Stomach smooth muscle (tissue), 2 donors: ENCODE data around the gene PRKAA1.
"Not testable (repeated sequence)": the region's sequence is repeated elsewhere in the genome, so short reads cannot be mapped to it uniquely, and the experiment has no call there.

ENCODE experiments used
- H3K27ac ChIP-seq: one replicate; pipeline ENCODE4 v1.7.0; 2013; ENCODE audit warnings: mild to moderate bottlenecking, low read length, inconsistent platforms
- H3K27me3 ChIP-seq, 2 donors: one replicate each; pipeline ENCODE4 v1.7.0; 2013; ENCODE audit warnings: low read length in 2 of 2; ENCODE audit not compliant: insufficient read depth in 2 of 2, control insufficient read depth in 1 of 2
- H3K36me3 ChIP-seq, 2 donors: one replicate each; pipeline ENCODE4 v1.7.0; 2013; ENCODE audit warnings: low read length in 2 of 2; ENCODE audit not compliant: control insufficient read depth in 2 of 2, insufficient read depth in 2 of 2
- H3K4me1 ChIP-seq: one replicate; pipeline ENCODE4 v1.7.0; 2013; ENCODE audit warnings: low read length; ENCODE audit not compliant: control insufficient read depth, insufficient read depth
- H3K4me3 ChIP-seq, 2 donors: one replicate each; pipeline ENCODE4 v1.7.0; 2013; ENCODE audit warnings: low read length in 2 of 2
- H3K9ac ChIP-seq, 2 donors: one replicate each; pipeline ENCODE4 v1.7.0; 2013; ENCODE audit warnings: low read length in 2 of 2, mild to moderate bottlenecking in 1 of 2
- H3K9me3 ChIP-seq, 2 donors: one replicate each; pipeline ENCODE4 v1.7.0; 2013; ENCODE audit warnings: low read length in 2 of 2; ENCODE audit not compliant: control insufficient read depth in 2 of 2
- donor health status: healthy.
- donor health status: Pancreatic carcinoma.

The PRKAA1 gene

DNA sequence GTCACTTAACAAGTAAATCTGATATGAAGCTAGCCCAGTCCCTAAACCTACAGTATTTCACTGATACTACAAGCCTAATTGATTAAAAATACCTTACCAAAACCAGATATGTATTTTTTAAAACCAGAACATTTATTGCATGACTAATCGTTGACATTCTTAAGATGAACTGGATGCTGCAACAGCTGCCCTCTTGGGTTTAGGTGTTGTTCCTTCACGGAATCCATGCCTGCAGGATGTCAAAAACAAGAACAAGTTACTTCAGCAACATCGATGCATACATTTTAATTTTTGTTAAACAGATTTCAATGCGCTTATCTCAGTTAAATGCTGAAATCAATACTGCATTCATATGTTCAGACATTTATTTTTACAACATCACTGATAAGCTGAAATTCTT lies 34.2 kb upstream of the PRKAA1 start:
- H3K9me3 ChIP-seq = no peaks in the 10 kb centered on the region
- H3K36me3 ChIP-seq = peaks cover 30 to 35% of the 10 kb centered on the region in 2 donors
- no peak overlapping the region for H3K4me3 ChIP-seq
- no peak overlapping the region for H3K27ac ChIP-seq
- no peaks in the 10 kb centered on the region for H3K27me3 ChIP-seq
- peaks cover 22% of the 10 kb centered on the region for H3K4me1 ChIP-seq
- no peak overlapping the region for H3K9ac ChIP-seq

DNA sequence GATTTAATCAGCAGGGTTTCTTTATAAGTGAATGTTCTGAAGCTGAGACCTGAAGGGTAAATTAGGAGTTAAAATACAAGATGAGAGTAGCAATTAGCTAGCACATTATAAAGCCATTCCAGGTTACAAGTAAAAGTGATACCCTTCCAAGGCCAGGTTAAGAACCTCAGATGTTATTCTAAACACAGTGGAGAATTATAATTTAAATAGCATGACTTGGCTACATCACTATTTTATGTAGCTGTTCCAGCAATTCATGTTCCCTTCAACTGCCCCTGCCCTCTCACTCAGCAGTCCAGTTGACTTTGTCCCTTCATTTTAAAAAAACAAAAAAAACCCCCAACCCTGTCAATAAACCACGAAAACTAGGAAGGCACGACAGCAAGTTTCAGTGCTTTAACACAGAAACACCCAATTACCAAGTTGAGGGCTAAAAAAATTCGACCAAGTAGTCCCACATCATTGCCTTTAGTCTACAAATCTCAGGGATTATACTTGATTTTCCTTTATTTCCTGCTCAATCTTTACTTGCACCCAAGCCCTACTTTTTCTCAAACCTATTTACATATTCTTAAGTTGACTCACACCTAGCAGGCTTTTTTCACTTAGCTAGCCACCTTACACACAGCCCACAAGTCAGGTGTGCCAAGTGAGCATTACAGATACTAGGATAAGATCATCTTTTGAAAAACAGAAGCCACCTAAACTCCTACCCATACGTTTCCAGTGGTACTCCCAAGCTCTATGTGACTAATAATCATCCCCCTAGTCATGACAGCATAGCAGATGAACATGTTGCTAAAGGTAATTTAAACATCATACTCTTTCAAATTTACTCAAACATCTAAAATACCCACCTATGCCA lies 33.4 kb upstream of the PRKAA1 start:
- Histone ChIP-seq H3K27ac (no peak overlapping the region), H3K9ac (no peak overlapping the region), H3K36me3 (peaks cover 35 to 39% of the 10 kb centered on the region in 2 donors)

DNA sequence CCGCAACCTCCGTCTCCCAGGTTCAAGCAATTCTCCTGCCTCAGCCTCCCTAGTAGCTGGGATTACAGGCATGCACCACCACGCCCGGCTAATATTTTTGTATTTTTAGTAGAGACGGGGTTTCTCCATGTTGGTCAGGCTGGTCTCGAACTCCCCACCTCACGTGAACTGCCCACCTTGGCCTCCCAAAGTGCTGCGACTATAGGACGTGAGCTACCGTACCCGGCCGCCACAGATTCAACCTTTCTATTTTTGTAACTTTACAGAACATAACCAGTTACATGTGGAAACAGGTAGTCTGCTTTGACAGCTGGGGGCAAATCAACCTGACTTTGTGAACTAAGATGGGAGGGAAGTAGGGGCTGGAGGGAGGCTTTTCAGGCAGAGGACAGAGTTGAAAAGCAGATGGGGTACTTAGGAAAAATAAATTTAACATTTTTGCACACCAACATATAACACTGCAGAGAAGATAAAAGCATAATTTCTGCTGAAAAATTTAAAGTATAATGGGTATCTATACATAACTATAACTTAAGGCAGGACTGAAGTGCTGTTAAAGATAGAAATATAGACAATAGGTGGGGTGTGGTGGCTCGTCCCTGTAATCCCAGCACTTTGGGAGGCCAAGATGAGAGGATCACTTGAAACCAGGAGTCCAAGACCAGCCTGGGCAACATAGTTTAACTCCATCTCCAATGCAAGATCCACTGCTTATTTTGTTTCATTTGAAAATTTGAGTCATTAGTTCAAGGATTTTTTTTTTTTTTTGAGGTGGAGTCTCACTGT lies 31.8 kb upstream of the PRKAA1 start:
- H3K4me1 ChIP-seq = peaks cover 15% of the 10 kb centered on the region
- no peaks in the 10 kb centered on the region for H3K27me3 ChIP-seq

More for the DNA sequence above, 33.4 kb upstream of the PRKAA1 start:
- H3K9me3 ChIP-seq = no peaks in the 10 kb centered on the region
- H3K4me3 ChIP-seq = no peak overlapping the region
- no peaks in the 10 kb centered on the region for H3K27me3 ChIP-seq
- peaks cover 22% of the 10 kb centered on the region for H3K4me1 ChIP-seq

DNA sequence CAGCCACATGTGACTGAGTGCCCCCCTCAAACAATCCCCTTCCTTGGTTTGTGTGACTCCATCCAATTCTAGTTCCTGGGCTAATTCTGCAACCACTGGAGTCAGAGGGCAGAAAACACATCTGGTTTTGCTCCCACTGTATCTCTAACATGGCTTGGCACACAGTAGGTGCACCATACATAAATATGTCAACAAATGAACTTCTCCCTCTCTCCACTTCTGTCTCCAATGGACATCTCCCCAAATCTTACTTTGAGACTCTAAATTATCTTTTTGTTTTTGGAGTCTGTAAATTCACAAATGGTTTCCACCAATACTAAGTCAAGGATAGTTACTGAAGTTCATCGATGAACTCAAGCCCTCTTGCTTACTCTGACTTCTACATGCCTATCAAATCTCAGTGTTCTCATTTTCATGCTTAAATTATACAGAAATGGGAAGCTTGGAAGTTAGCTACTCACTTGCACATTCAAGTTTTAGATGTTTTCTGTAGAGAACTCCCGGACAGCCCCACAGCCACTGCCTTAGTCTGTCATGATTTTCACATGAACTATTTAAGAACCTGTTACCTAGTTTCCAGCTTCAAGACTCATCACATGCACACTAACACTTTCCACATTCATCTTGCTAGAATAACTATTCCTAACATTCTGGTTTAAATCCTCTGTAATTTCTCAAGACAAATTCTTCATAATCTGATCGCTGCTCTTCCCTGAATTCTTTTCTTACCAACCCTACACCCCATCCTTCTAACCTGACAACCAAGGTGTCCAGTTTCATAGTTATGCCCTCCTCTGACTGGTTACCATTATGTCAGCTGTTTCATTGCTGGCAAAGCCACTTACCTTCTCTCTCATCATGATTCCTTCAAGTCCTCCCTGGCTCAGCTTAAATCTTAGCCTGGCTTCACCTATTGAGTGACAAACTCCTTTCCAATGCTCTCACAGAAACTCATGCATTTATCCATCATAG lies 30.8 kb upstream of the PRKAA1 start:
- no peak overlapping the region for H3K9ac ChIP-seq
- no peak overlapping the region for H3K4me3 ChIP-seq
- peaks cover 10% of the 10 kb centered on the region for H3K4me1 ChIP-seq
- no peak overlapping the region for H3K27ac ChIP-seq
- no peaks in the 10 kb centered on the region for H3K27me3 ChIP-seq
- peaks cover 33 to 41% of the 10 kb centered on the region in 2 donors for H3K36me3 ChIP-seq
- H3K9me3 ChIP-seq = no peaks in the 10 kb centered on the region

More for the DNA sequence above, 31.8 kb upstream of the PRKAA1 start:
- Histone ChIP-seq H3K9me3 (no peaks in the 10 kb centered on the region), H3K36me3 (peaks cover 35 to 41% of the 10 kb centered on the region in 2 donors), H3K27ac (no peak overlapping the region), H3K9ac (no peak overlapping the region), H3K4me3 (no peak overlapping the region)

DNA sequence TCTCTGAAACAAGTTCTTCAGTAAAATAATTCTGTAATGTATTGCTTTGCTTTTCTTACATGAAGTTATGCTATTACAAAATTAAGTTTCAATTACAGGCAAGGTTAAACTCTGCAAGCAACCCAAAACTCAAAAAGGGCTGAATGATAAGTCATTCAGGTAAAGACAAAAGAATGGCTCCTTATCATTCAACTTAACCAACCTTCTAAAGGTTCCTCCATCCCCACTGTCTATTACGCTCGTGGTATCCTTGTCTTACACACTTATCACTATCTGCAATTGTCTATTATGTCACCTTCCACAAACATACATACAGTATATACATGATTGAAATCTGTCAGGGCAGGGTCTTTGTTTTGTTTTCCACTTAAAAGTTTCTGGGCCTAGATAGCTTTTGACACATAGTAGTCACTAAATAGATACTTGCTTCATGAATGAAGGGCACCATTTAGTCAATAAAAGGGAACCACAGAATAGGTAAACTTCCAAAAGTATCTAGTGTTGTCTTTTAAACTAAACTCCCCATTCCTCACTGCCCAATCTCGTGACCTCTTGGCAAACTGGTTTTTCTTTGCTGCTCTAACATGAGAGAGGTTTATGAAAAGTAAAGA lies 30.0 kb upstream of the PRKAA1 start:
- Histone ChIP-seq H3K9me3 (no peaks in the 10 kb centered on the region), H3K9ac (no peak overlapping the region), H3K36me3 (peaks cover 25 to 36% of the 10 kb centered on the region in 2 donors), H3K4me1 (peaks cover 1% of the 10 kb centered on the region), H3K27me3 (no peaks in the 10 kb centered on the region), H3K27ac (no peak overlapping the region), H3K4me3 (no peak overlapping the region)

DNA sequence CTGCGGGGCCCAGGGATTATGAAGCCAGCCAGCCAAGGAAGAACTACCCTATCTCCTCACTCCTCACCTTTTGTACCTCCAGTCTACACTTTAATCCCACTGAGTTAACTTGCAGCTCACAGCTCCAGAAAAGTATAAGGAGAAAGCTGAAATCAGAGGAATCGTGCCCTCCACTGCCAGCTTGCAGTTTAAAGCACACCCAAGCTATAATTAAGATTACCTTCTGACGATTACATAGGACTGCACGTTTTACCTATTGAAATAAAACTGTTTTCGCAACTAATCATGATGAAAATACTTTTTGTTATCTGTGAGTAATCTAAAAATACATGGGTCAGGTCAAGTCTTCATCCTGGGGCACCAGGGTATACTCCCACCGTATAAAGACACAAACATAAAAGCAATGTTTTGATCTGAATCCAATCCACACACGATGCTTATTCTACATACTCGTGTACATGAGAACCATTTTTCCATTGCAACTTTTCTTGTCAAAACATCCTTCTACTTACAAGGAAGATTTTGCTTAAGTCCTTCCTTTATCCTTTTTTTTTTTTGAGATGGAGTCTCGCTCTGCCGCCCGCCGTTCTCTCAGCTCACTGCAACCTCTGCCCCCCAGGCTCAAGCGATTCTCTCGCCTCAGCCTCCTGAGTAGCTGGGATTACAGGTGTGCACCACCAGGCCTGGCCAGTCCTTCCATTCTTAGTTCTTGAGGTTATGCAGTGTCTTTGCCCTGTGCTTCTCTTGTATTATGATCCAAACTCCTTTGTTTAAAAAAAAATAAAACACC lies 29.2 kb upstream of the PRKAA1 start:
- Histone ChIP-seq H3K27me3 (no peaks in the 10 kb centered on the region), H3K27ac (no peak overlapping the region), H3K36me3 (peaks cover 19 to 34% of the 10 kb centered on the region in 2 donors), H3K4me1 (no peaks in the 10 kb centered on the region), H3K9me3 (no peaks in the 10 kb centered on the region), H3K9ac (no peak overlapping the region), H3K4me3 (no peak overlapping the region)

- peaks cover 13 to 28% of the 10 kb centered on the region in 2 donors for H3K36me3 ChIP-seq
These were observed 28.5 kb upstream of the PRKAA1 start for GRCh38 chr5:40826489-40827187.

GRCh38 chr5:40825461-40826043 lies 27.4 kb upstream of the PRKAA1 start:
- H3K36me3 ChIP-seq = peaks cover 6 to 18% of the 10 kb centered on the region in 2 donors
- not testable (repeated sequence) for H3K27me3 ChIP-seq, H3K27ac ChIP-seq, H3K4me3 ChIP-seq, H3K9ac ChIP-seq, H3K4me1 ChIP-seq, H3K9me3 ChIP-seq

More at GRCh38 chr5:40826489-40827187, 28.5 kb upstream of the PRKAA1 start:
- no peak overlapping the region for H3K4me3 ChIP-seq
- H3K9ac ChIP-seq = no peak overlapping the region
- no peak overlapping the region for H3K27ac ChIP-seq
- no peaks in the 10 kb centered on the region for H3K9me3 ChIP-seq
- H3K27me3 ChIP-seq = no peaks in the 10 kb centered on the region
- H3K4me1 ChIP-seq = no peaks in the 10 kb centered on the region

GRCh38 chr5:40823459-40823858 lies 25.3 kb upstream of the PRKAA1 start:
- H3K9ac ChIP-seq = no peak overlapping the region
- no peak overlapping the region for H3K4me3 ChIP-seq
- H3K36me3 ChIP-seq = peaks cover 6 to 8% of the 10 kb centered on the region in 2 donors
- no peaks in the 10 kb centered on the region for H3K9me3 ChIP-seq
- H3K27ac ChIP-seq = no peak overlapping the region
- no peaks in the 10 kb centered on the region for H3K4me1 ChIP-seq
- H3K27me3 ChIP-seq = no peaks in the 10 kb centered on the region
